Activated naive CD4-positive, alpha-beta T cell treated with anti-CD3 and anti-CD28 coated beads for 36 hours (primary cell): ENCODE results near the gene EMX2. TPM values are rescaled to one million over a fixed set of nuclear protein-coding genes. Genes with fewer than 3 reads are reported as not detected.
A peak's percentile ranks its signal among the peaks of the same experiment; 100 is the strongest.
"Not testable (repeated sequence)": the region's sequence is repeated elsewhere in the genome, so short reads cannot be mapped to it uniquely, and the experiment has no call there.

ENCODE experiments used
- CTCF ChIA-PET: fragments of 350-600 bp; sonication (Branson Sonifier 250); formaldehyde crosslinking; loops from one replicate; lab custom pipeline; 2021; ENCODE audit warnings: antibody characterized with exemption; lab: Charles Lee
- DNase-seq: peaks from one replicate; pipeline ENCODE4 v3.0.0-alpha.2; 2020
- H3K27ac Mint-ChIP-seq: one replicate; pipeline ENCODE4 v1.8.0; 2021; ENCODE audit warnings: mild to moderate bottlenecking, mixed read lengths
- H3K27me3 Mint-ChIP-seq: one replicate; pipeline ENCODE4 v1.8.0; 2021; ENCODE audit warnings: low read depth, mixed read lengths
- H3K36me3 Mint-ChIP-seq: one replicate; pipeline ENCODE4 v1.8.0; 2021; ENCODE audit warnings: low read depth, mixed read lengths
- H3K4me1 Mint-ChIP-seq: one replicate; pipeline ENCODE4 v1.8.0; 2021; ENCODE audit warnings: low read depth, mixed read lengths
- H3K4me3 Mint-ChIP-seq: one replicate; pipeline ENCODE4 v1.8.0; 2021; ENCODE audit warnings: mild to moderate bottlenecking, moderate library complexity, mixed read lengths
- H3K9me3 Mint-ChIP-seq: one replicate; pipeline ENCODE4 v1.8.0; 2021; ENCODE audit warnings: mixed read lengths
- intact Hi-C: fragments of 100-400 bp; cut with micrococcal nuclease; formaldehyde crosslinking; loops from one replicate; pipeline ENCODE4 v1.15.1; 2023
- total RNA-seq, 2 experiments: library from RNA; stranded (reverse); gene quantifications; one replicate each; pipeline ENCODE4 v1.2.3, GENCODE V29; 2021

EMX2 gene
- total RNA-seq = not detected

- no peak within 1 kb of the TSS for H3K27ac Mint-ChIP-seq
- H3K9me3 Mint-ChIP-seq = no peaks in the 10 kb centered on the region
- CTCF ChIA-PET = interaction anchor here (1.7 kb wide), 1 partner anchor 10 kb away, joined by 3 read pairs; no protein-coding TSS in a partner anchor
- no peak for DNase-seq
- H3K27me3 Mint-ChIP-seq = peaks cover 76% of the 10 kb centered on the region
- H3K4me1 Mint-ChIP-seq = peaks cover 42% of the 10 kb centered on the region
- intact Hi-C loops = loop anchor here (5.0 to 10.0 kb wide), 3 partner anchors 142 to 378 kb away; partner anchors contain the start of gene PDZD8
- peak within 1 kb of the TSS; percentile 53 for H3K4me3 Mint-ChIP-seq
- H3K36me3 Mint-ChIP-seq = no peaks in the 10 kb centered on the region
These were observed at the start of gene EMX2 for GRCh38 chr10:117542706-117543224. EMX2 (plus strand) TSS chr10:117542746; CDS start chr10:117543268, 522 bp downstream.

- Mint-ChIP-seq H3K4me3 (no peak overlapping the region), H3K27me3 (peaks cover 26% of the 10 kb centered on the region), H3K27ac (no peak overlapping the region), H3K4me1 (peaks cover 2% of the 10 kb centered on the region), H3K36me3 (no peaks in the 10 kb centered on the region), H3K9me3 (no peaks in the 10 kb centered on the region)
- intact Hi-C loops = loop anchor here (1.0 to 10.0 kb wide), 7 partner anchors 41 to 1046 kb away; no protein-coding TSS in a partner anchor
- CTCF ChIA-PET = interaction anchor here (0.6 to 4.3 kb wide), 16 partner anchors 17 to 1203 kb away, joined by 3 to 36 read pairs (median 4); no protein-coding TSS in a partner anchor
- no peak for DNase-seq
These were observed 46.5 kb upstream of the EMX2 start for GRCh38 chr10:117496031-117496430.

- DNase-seq = peak; percentile 80
- Mint-ChIP-seq H3K36me3 (no peaks in the 10 kb centered on the region), H3K27me3 (peaks cover 26% of the 10 kb centered on the region), H3K27ac (no peak overlapping the region), H3K9me3 (no peaks in the 10 kb centered on the region), H3K4me1 (peaks cover 2% of the 10 kb centered on the region), H3K4me3 (no peak overlapping the region)
- CTCF ChIA-PET = interaction anchor here (0.6 to 4.3 kb wide), 21 partner anchors 16 to 1203 kb away, joined by 3 to 36 read pairs (median 4); no protein-coding TSS in a partner anchor
- intact Hi-C loops = loop anchor here (1.0 to 10.0 kb wide), 7 partner anchors 40 to 1046 kb away; no protein-coding TSS in a partner anchor
These were observed 45.9 kb upstream of the EMX2 start for GRCh38 chr10:117496616-117497028.

GRCh38 chr10:117497736-117498135 is 44.8 kb upstream of the EMX2 start:
- peaks cover 2% of the 10 kb centered on the region for H3K4me1 Mint-ChIP-seq
- no peak for DNase-seq
- intact Hi-C loops = loop anchor here (2.0 to 10.0 kb wide), 3 partner anchors 39 to 1045 kb away; no protein-coding TSS in a partner anchor
- CTCF ChIA-PET = interaction anchor here (0.9 to 4.3 kb wide), 8 partner anchors 36 to 961 kb away, joined by 3 to 36 read pairs (median 5); no protein-coding TSS in a partner anchor
- no peaks in the 10 kb centered on the region for H3K36me3 Mint-ChIP-seq
- H3K4me3 Mint-ChIP-seq = no peak overlapping the region
- no peaks in the 10 kb centered on the region for H3K9me3 Mint-ChIP-seq
- H3K27me3 Mint-ChIP-seq = peaks cover 25% of the 10 kb centered on the region
- H3K27ac Mint-ChIP-seq = no peak overlapping the region

- Mint-ChIP-seq H3K27me3 (peaks cover 24% of the 10 kb centered on the region), H3K36me3 (no peaks in the 10 kb centered on the region), H3K27ac (no peak overlapping the region), H3K4me1 (peaks cover 2% of the 10 kb centered on the region), H3K9me3 (no peaks in the 10 kb centered on the region), H3K4me3 (no peak overlapping the region)
- intact Hi-C loops = loop anchor here (5.0 to 10.0 kb wide), 2 partner anchors 605 to 1043 kb away; no protein-coding TSS in a partner anchor
- no peak for DNase-seq
- CTCF ChIA-PET = no interaction called here
These were observed 43.1 kb upstream of the EMX2 start for GRCh38 chr10:117499248-117500105.

GRCh38 chr10:117500456-117500855 is 42.1 kb upstream of the EMX2 start:
- peaks cover 2% of the 10 kb centered on the region for H3K4me1 Mint-ChIP-seq
- H3K36me3 Mint-ChIP-seq = no peaks in the 10 kb centered on the region
- H3K9me3 Mint-ChIP-seq = no peaks in the 10 kb centered on the region
- DNase-seq = no peak
- peaks cover 22% of the 10 kb centered on the region for H3K27me3 Mint-ChIP-seq
- H3K27ac Mint-ChIP-seq = no peak overlapping the region
- H3K4me3 Mint-ChIP-seq = no peak overlapping the region
- intact Hi-C loops = no loop called here
- CTCF ChIA-PET = no interaction called here

GRCh38 chr10:117501460-117502035 is 41.0 kb upstream of the EMX2 start:
- Mint-ChIP-seq H3K27ac (no peak overlapping the region), H3K9me3 (no peaks in the 10 kb centered on the region), H3K4me1 (peaks cover 2% of the 10 kb centered on the region), H3K36me3 (no peaks in the 10 kb centered on the region), H3K27me3 (peaks cover 15% of the 10 kb centered on the region), H3K4me3 (no peak overlapping the region)
- no peak for DNase-seq
- intact Hi-C loops = no loop called here
- CTCF ChIA-PET = no interaction called here

GRCh38 chr10:117502421-117503243 is 39.9 kb upstream of the EMX2 start:
- Mint-ChIP-seq H3K4me1 (no peaks in the 10 kb centered on the region), H3K36me3 (no peaks in the 10 kb centered on the region), H3K27ac (no peak overlapping the region), H3K27me3 (peaks cover 15% of the 10 kb centered on the region), H3K9me3 (no peaks in the 10 kb centered on the region), H3K4me3 (no peak overlapping the region)
- CTCF ChIA-PET = no interaction called here
- no peak for DNase-seq
- intact Hi-C loops = no loop called here

GRCh38 chr10:117503244-117504205 is 39.0 kb upstream of the EMX2 start:
- peaks cover 15% of the 10 kb centered on the region for H3K27me3 Mint-ChIP-seq
- CTCF ChIA-PET = no interaction called here
- DNase-seq = no peak

GRCh38 chr10:117504562-117504961 is 38.0 kb upstream of the EMX2 start:
- Mint-ChIP-seq H3K27me3 (peaks cover 15% of the 10 kb centered on the region), H3K9me3 (no peaks in the 10 kb centered on the region), H3K36me3 (no peaks in the 10 kb centered on the region), H3K27ac (no peak overlapping the region), H3K4me3 (no peak overlapping the region), H3K4me1 (no peaks in the 10 kb centered on the region)
- CTCF ChIA-PET = no interaction called here
- intact Hi-C loops = no loop called here
- DNase-seq = no peak

More at GRCh38 chr10:117503244-117504205, 39.0 kb upstream of the EMX2 start:
- Mint-ChIP-seq H3K27ac (no peak overlapping the region), H3K4me3 (no peak overlapping the region), H3K9me3 (no peaks in the 10 kb centered on the region), H3K36me3 (no peaks in the 10 kb centered on the region), H3K4me1 (no peaks in the 10 kb centered on the region)
- intact Hi-C loops = no loop called here

GRCh38 chr10:117507081-117507480 is 35.5 kb upstream of the EMX2 start:
- H3K9me3 Mint-ChIP-seq, H3K4me1 Mint-ChIP-seq, H3K4me3 Mint-ChIP-seq, H3K27ac Mint-ChIP-seq, intact Hi-C loops, CTCF ChIA-PET, DNase-seq, H3K36me3 Mint-ChIP-seq: not testable (repeated sequence)
- H3K27me3 Mint-ChIP-seq = peaks cover 11% of the 10 kb centered on the region
